ENCODE results near the gene PPIL6. TPM values are rescaled to one million over a fixed set of nuclear protein-coding genes. Genes with fewer than 3 reads are reported as not detected.

PPIL6 gene
- total and polyA plus RNA-seq, 4 donors, result 0.17 to 0.51 (median 0.30) TPM

- 96% methylated on average over 4 of the region's 4 CpGs for whole genome bisulfite sequencing
These were observed 99.6 kb downstream of the PPIL6 start for GRCh38 chr6:109340811-109341210.

More at GRCh38 chr6:109340811-109341210, 99.6 kb downstream of the PPIL6 start:
- Histone ChIP-seq H3K36me3 (ENCODE audit: control insufficient read depth in 4 of 4, insufficient read depth in 3 of 4, low read depth in 1 of 4, low read length in 3 of 4) (no peaks in the 10 kb centered on the region), H3K4me1 (ENCODE audit: control insufficient read depth in 4 of 4, insufficient read depth in 4 of 4, low read length in 3 of 4) (peaks cover 2 to 11% (median 7%) of the 10 kb centered on the region in 4 donors), H3K27me3 (ENCODE audit: control insufficient read depth in 4 of 4, insufficient read depth in 4 of 4, low read length in 3 of 4) (no peaks in the 10 kb centered on the region), H3K4me3 (ENCODE audit: low read depth in 1 of 3, low read length in 3 of 3) (no peak overlapping the region), H3K9ac (ENCODE audit: low read depth in 1 of 2, low read length in 2 of 2) (no peak overlapping the region), H3K9me3 (ENCODE audit: control insufficient read depth in 4 of 4, low read length in 3 of 4) (no peaks in the 10 kb centered on the region), H3K27ac (ENCODE audit: low read depth in 1 of 2, low read length in 2 of 2) (no peak overlapping the region)
- TF ChIP-seq YY1 (IDR thresholded peaks at IDR 0.05), result no peak
- TF ChIP-seq RAD21 (IDR thresholded peaks at IDR 0.05), result no peak
- no peak for TF ChIP-seq NR2F2 (IDR thresholded peaks at IDR 0.05)
- no peak for TF ChIP-seq CTCF (IDR thresholded peaks at IDR 0.05; ENCODE audit: low read depth, low read length, missing input control)
- TF ChIP-seq JUND (IDR thresholded peaks at IDR 0.05), result no peak
- no peak for TF ChIP-seq EGR1 (IDR thresholded peaks at IDR 0.05; ENCODE audit: low read depth in 2 of 2)
- TF ChIP-seq RXRA (IDR thresholded peaks at IDR 0.05), result no peak
- TF ChIP-seq HNF4A (conservative IDR thresholded peaks at IDR 0.05), result no peak
- TF ChIP-seq ZBTB33 (IDR thresholded peaks at IDR 0.05), result no peak
- TF ChIP-seq GABPA (IDR thresholded peaks at IDR 0.05 in 1 of 2, conservative IDR thresholded peaks at IDR 0.05 in 1 of 2), result no peak
- no peak for TF ChIP-seq REST (IDR thresholded peaks at IDR 0.05)
- no peak for DNase-seq (ENCODE audit: low spot score)

Other genes starting within 250 kb of the PPIL6 start
- 100 to 1,000 TPM in 1 of 2 donors, 10 to 100 TPM in 1; 84.5 to 218 TPM for gene CD164, start 58.2 kb downstream of the PPIL6 start, total RNA-seq
- gene CD164, start 58.2 kb downstream of the PPIL6 start, polyA plus RNA-seq, result 100 to 1,000 TPM; 120 to 144 TPM
- 1 to 10 TPM; 4.8 to 5.1 TPM for gene SMPD2, start 96 bp upstream of the PPIL6 start, total RNA-seq
- gene SMPD2, start 96 bp upstream of the PPIL6 start, polyA plus RNA-seq, result 1 to 10 TPM; 3.3 to 3.6 TPM
- gene MICAL1, start 15.1 kb upstream of the PPIL6 start, total RNA-seq, result 1 to 10 TPM; 4.2 to 4.9 TPM
- gene MICAL1, start 15.1 kb upstream of the PPIL6 start, polyA plus RNA-seq, result 1 to 10 TPM; 1.8 to 2.4 TPM
- gene ZBTB24, start 42.6 kb upstream of the PPIL6 start, total RNA-seq, result 1 to 10 TPM; 3.0 to 3.9 TPM
- 1 to 10 TPM; 1.2 to 1.5 TPM for gene ZBTB24, start 42.6 kb upstream of the PPIL6 start, polyA plus RNA-seq